Mucosa of descending colon (tissue), 3 donors: Measurements from ENCODE around the gene RPN1. TPM values are rescaled to one million over a fixed set of nuclear protein-coding genes. Genes with fewer than 3 reads are reported as not detected.
A peak's percentile ranks its signal among the peaks of the same experiment; 100 is the strongest.

ENCODE experiments used
- ATAC-seq: fragments of 200-7000 bp; cut with Tn5 transposase; one replicate; pipeline ENCODE4 v1.9.1; 2020; ENCODE audit warnings: mild to moderate bottlenecking, moderate library complexity
- DNase-seq, 3 donors: peaks; one replicate each; pipeline ENCODE4 v3.0.0-alpha.2; 2020
- H3K36me3 ChIP-seq: fragments of 200-600 bp; one replicate; pipeline ENCODE4 v1.8.0; 2021; ENCODE audit warnings: low read depth, mild to moderate bottlenecking
- H3K4me1 ChIP-seq: fragments of 200-600 bp; one replicate; pipeline ENCODE4 v1.8.0; 2021; ENCODE audit warnings: low read depth, mild to moderate bottlenecking
- H3K4me3 ChIP-seq: fragments of 200-600 bp; one replicate; pipeline ENCODE4 v1.8.0; 2021; ENCODE audit warnings: mild to moderate bottlenecking
- H3K9me3 ChIP-seq: fragments of 200-600 bp; one replicate; pipeline ENCODE4 v1.8.0; 2021; ENCODE audit warnings: mild to moderate bottlenecking
- intact Hi-C, 2 donors: fragments of 100-400 bp; cut with DNase I in 1 of 2; cut with micrococcal nuclease in 1 of 2; formaldehyde crosslinking; loops; one replicate each; pipeline versions ENCODE4 v1.11.0 to v1.11.1; 2022; cut with DNase I, micrococcal nuclease
- total RNA-seq, 3 donors: library from RNA; stranded (reverse); fragmentation: NEBNext Ultra II Directional in 2 of 3; extraction: Animal tissue kit (Norgen Biotek cat#: 25700) in 2 of 3; gene quantifications; one replicate each; pipeline versions ENCODE4 v1.2.1 to v1.2.4, GENCODE V29; 2021 to 2023
- TF ChIP-seq, protein P1 (sequence below): fragments of 200-600 bp; IDR thresholded peaks from one replicate; pipeline ENCODE4 v1.8.0; 2022; ENCODE audit warnings: antibody characterized with exemption, mild to moderate bottlenecking
- donor health status: DM: no; HTN: no; CAD: no; lungs with moderate emphysema.
- donor health status: DM: no; HTN: no; CAD: no.
- donor health status: DM: no; HTN: yes; CAD: no.

Gene RPN1
- total RNA-seq, 3 donors from 2014 or later = 130 to 219 (median 166) TPM

DNA sequence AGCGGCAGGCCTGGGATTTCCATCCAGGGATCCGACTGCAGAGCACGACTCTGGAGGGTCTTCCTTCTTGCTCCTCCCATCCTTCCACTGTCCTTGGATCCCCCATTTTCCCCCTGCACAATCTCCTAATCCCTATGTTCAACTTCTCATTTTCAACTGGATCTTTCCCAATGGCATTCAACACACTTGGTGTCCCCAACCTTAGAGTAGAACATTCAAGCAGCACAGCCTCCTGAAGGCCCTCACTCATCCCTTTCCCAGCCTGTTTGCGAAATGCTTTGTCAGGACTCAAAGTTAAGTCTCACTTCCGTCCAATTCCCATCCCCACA, 32.3 kb downstream of the RPN1 start:
- Histone ChIP-seq H3K4me1 (peaks cover 12% of the 10 kb centered on the region), H3K9me3 (no peaks in the 10 kb centered on the region), H3K36me3 (no peaks in the 10 kb centered on the region), H3K4me3 (peak overlapping the region; percentile 57)
- intact Hi-C loops = no loop called here
- DNase-seq (no peak), ATAC-seq (no peak)
- TF ChIP-seq, protein P1, sequence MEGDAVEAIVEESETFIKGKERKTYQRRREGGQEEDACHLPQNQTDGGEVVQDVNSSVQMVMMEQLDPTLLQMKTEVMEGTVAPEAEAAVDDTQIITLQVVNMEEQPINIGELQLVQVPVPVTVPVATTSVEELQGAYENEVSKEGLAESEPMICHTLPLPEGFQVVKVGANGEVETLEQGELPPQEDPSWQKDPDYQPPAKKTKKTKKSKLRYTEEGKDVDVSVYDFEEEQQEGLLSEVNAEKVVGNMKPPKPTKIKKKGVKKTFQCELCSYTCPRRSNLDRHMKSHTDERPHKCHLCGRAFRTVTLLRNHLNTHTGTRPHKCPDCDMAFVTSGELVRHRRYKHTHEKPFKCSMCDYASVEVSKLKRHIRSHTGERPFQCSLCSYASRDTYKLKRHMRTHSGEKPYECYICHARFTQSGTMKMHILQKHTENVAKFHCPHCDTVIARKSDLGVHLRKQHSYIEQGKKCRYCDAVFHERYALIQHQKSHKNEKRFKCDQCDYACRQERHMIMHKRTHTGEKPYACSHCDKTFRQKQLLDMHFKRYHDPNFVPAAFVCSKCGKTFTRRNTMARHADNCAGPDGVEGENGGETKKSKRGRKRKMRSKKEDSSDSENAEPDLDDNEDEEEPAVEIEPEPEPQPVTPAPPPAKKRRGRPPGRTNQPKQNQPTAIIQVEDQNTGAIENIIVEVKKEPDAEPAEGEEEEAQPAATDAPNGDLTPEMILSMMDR = no peak

DNA sequence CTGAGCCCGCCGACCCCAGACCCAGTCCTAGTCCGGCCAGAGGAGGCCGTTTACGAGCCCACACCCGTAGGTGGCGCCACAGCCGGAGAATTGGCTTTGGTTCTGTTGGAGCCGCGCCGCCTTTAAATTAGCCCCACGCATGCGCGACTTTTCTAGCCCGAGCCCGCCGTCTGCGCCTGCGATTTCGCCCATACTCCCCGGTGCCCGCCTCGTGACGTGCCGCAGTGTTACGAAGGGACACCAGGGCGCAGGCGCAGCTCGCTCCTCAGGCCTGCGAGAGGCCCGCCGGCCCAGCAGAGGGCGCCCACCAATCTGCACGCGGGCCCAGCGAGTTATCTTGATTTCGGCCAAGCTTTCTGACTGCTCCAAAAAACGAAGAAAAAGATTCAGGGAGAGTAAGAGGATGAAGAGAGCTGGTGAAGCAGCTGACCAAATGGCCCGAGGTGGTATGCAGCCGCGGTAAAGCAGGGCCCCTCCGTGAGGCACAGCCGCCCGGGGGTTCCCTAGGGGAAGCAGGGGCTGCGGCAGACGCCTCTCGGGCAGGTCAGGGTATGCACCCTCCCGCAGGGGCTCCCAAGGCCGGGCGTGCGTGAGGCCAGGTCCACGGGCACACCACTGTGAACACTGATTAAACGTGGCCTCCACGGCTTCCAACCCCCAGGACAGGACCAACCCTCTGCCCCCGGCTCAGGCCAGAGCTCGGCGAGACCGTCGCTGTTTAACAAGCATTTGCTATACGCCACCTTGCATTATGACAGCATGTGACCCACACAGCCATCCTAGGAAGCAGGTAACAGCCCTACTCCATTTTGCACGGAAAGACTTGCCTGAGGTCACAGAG, 32.8 kb downstream of the RPN1 start:
- ATAC-seq = peak; percentile 98
- TF ChIP-seq, protein P1 = peak; percentile 90
- intact Hi-C loops = no loop called here
- no peaks in the 10 kb centered on the region for H3K9me3 ChIP-seq
- DNase-seq = peak; percentile 99
- H3K4me3 ChIP-seq = peak overlapping the region; percentile 57
- no peaks in the 10 kb centered on the region for H3K36me3 ChIP-seq
- peaks cover 12% of the 10 kb centered on the region for H3K4me1 ChIP-seq

DNA sequence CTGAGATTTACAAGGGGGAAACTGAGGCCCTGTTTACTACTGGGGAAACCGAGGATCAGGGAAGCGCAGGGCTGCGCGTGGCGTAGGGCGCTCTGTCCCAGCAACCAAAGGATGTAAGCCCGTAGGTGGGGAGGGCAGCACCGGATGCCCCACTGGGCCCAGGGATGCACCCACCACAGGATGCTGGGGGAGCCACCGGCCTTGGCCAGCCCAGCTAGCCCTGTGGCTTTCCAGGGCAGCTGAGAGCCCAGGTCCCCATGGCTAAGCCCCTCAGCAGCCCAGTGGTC, 33.4 kb downstream of the RPN1 start:
- intact Hi-C loops = no loop called here
- DNase-seq (no peak), ATAC-seq (peak; percentile 47)
- no peak overlapping the region for H3K4me3 ChIP-seq
- no peaks in the 10 kb centered on the region for H3K9me3 ChIP-seq
- H3K36me3 ChIP-seq = no peaks in the 10 kb centered on the region
- TF ChIP-seq, protein P1 = no peak
- peaks cover 12% of the 10 kb centered on the region for H3K4me1 ChIP-seq

DNA sequence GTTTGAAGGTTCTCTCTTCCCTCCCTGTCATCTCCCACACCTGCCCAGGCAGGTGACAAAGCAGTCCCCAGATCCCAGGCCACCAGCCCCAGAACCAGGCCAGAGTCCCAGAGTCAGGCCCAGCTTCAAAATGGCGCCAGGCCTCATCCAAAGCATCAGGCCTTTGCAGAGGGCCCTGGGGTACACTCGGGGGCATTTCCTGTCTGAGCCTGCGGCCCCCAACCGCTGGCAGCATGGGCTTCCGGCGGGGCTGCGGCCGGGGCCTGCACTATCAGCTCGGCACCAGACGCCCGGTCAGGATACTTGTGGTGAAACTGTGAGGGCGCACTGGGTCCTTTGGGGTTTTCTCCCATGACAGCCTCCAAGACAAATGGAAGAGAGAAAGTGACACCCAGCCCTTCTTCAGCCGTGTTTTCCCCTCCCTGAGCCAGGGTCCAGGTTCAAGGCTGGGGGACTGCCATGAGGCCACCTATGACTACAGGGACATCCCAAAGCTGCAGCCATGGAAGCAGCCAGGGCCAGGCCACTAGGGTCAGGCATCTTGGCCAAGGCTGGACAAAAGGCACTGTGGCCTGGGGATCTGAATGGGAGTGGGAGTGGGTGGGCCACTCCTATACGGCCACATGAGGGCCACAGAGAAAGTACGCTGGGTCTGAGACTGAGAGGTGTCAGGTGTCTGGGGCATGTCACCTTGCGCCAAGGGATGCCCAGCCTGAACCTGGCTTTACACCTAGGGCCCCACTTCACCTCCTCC, 33.9 kb downstream of the RPN1 start:
- H3K4me1 ChIP-seq = peaks cover 12% of the 10 kb centered on the region
- TF ChIP-seq, protein P1 = no peak
- DNase-seq (no peak), ATAC-seq (no peak)
- intact Hi-C loops = no loop called here
- no peak overlapping the region for H3K4me3 ChIP-seq
- H3K9me3 ChIP-seq = no peaks in the 10 kb centered on the region
- no peaks in the 10 kb centered on the region for H3K36me3 ChIP-seq

DNA sequence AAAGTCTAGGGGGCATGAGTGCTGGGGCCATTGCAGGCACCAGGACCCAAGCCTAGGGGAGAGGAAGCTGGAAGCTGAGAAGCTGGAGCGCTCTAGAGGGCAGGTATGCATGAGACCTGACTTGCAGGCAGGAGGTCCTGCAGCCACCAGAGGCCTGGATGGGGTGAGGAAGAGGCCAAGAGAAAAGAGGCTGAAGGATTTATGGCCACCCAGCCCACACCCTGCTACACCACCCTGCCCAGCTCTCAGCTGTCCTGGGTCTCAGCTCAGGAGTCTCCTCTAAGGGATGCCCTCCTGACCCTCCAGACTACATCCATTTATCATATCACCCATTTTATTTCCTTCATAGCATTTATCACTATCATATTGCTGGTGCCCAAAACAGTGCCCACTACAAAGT, 36.5 kb downstream of the RPN1 start:
- no peak for ATAC-seq

More for the DNA sequence above, 36.5 kb downstream of the RPN1 start:
- DNase-seq = no peak
- TF ChIP-seq, protein P1 = no peak
- intact Hi-C loops = no loop called here
- no peak overlapping the region for H3K4me3 ChIP-seq
- no peaks in the 10 kb centered on the region for H3K9me3 ChIP-seq
- H3K36me3 ChIP-seq = no peaks in the 10 kb centered on the region
- peaks cover 8% of the 10 kb centered on the region for H3K4me1 ChIP-seq
